Measurements from ENCODE around the gene PLEKHA5. TPM values are rescaled to one million over a fixed set of nuclear protein-coding genes. Genes with fewer than 3 reads are reported as not detected.
A peak's percentile ranks its signal among the peaks of the same experiment; 100 is the strongest.

The PLEKHA5 gene
- polyA plus RNA-seq, 1 donor (not counting 4 experiments of a cell fraction or from before 2014, with no cell fraction given), result 21.7 TPM

- no peaks in the 10 kb centered on the region for H3K27me3 ChIP-seq (ENCODE audit: control insufficient read depth, extremely low read depth, insufficient read depth, low read length)
- H3K36me3 ChIP-seq (ENCODE audit: control insufficient read depth in 2 of 2, extremely low read depth in 1 of 2, insufficient read depth in 2 of 2, low read length in 2 of 2), result no peaks in the 10 kb centered on the region
- no peak overlapping the region for H3K27ac ChIP-seq (ENCODE audit: control insufficient read depth, insufficient read depth, low read length)
- H3K4me2 ChIP-seq (ENCODE audit: control insufficient read depth, extremely low read depth, insufficient read depth, low read depth, low read length), result no peak overlapping the region
- dilution Hi-C loops (cut with MboI; ENCODE audit: extremely low pct_ligation_motif_present, low sequenced_read_pairs), result no loop called here
- H3K9me3 ChIP-seq (ENCODE audit: control insufficient read depth, low read depth, low read length), result no peaks in the 10 kb centered on the region
- H2AFZ ChIP-seq (ENCODE audit: control insufficient read depth, low read length), result no peak overlapping the region
- no peaks in the 10 kb centered on the region for H3K9me1 ChIP-seq (ENCODE audit: control insufficient read depth, extremely low read depth, insufficient read depth, low read length)
- DNase-seq (ENCODE audit: low read depth, low spot score) (peak; percentile 30), FAIRE-seq (peak; percentile 77)
- TF ChIP-seq CTCF (optimal IDR thresholded peaks at IDR 0.05 in 1 of 3, IDR thresholded peaks at IDR 0.05 in 1 of 3, conservative IDR thresholded peaks at IDR 0.05 in 1 of 3; ENCODE audit: extremely low read depth in 1 of 3, insufficient read depth in 2 of 3, low read length in 3 of 3) (no peak), EZH2 (IDR thresholded peaks at IDR 0.05; ENCODE audit: low read length) (no peak)
- H3K4me3 ChIP-seq (ENCODE audit: control insufficient read depth in 2 of 3, extremely low read depth in 1 of 3, insufficient read depth in 2 of 3, low read depth in 1 of 3, low read length in 3 of 3), result no peak overlapping the region
- peaks cover 20% of the 10 kb centered on the region for H3K4me1 ChIP-seq (ENCODE audit: control insufficient read depth, extremely low read depth, insufficient read depth, low read length)
- H3K79me2 ChIP-seq (ENCODE audit: control insufficient read depth, insufficient read depth, low read length), result no peaks in the 10 kb centered on the region
- H3K9ac ChIP-seq (ENCODE audit: control insufficient read depth, extremely low read depth, insufficient read depth, low read length), result no peak overlapping the region
- no peaks in the 10 kb centered on the region for H4K20me1 ChIP-seq (ENCODE audit: control insufficient read depth, extremely low read depth, insufficient read depth, low read length)
These were observed 4.2 kb upstream of the PLEKHA5 start for GRCh38 chr12:19125325-19125724.

GRCh38 chr12:19127270-19127669 lies 2.3 kb upstream of the PLEKHA5 start:
- no peak overlapping the region for H2AFZ ChIP-seq (ENCODE audit: control insufficient read depth, low read length)
- no peaks in the 10 kb centered on the region for H3K27me3 ChIP-seq (ENCODE audit: control insufficient read depth, extremely low read depth, insufficient read depth, low read length)
- H3K27ac ChIP-seq (ENCODE audit: control insufficient read depth, insufficient read depth, low read length), result no peak overlapping the region
- H3K4me1 ChIP-seq (ENCODE audit: control insufficient read depth, extremely low read depth, insufficient read depth, low read length), result peaks cover 11% of the 10 kb centered on the region
- FAIRE-seq (no peak), DNase-seq (ENCODE audit: low read depth, low spot score) (no peak)
- no peaks in the 10 kb centered on the region for H3K9me1 ChIP-seq (ENCODE audit: control insufficient read depth, extremely low read depth, insufficient read depth, low read length)
- H3K4me2 ChIP-seq (ENCODE audit: control insufficient read depth, extremely low read depth, insufficient read depth, low read depth, low read length), result no peak overlapping the region
- H3K4me3 ChIP-seq (ENCODE audit: control insufficient read depth in 2 of 3, extremely low read depth in 1 of 3, insufficient read depth in 2 of 3, low read depth in 1 of 3, low read length in 3 of 3), result no peak overlapping the region
- dilution Hi-C loops (cut with MboI; ENCODE audit: extremely low pct_ligation_motif_present, low sequenced_read_pairs), result no loop called here
- H3K9me3 ChIP-seq (ENCODE audit: control insufficient read depth, low read depth, low read length), result no peaks in the 10 kb centered on the region
- no peak overlapping the region for H3K9ac ChIP-seq (ENCODE audit: control insufficient read depth, extremely low read depth, insufficient read depth, low read length)
- TF ChIP-seq CTCF (optimal IDR thresholded peaks at IDR 0.05 in 1 of 3, IDR thresholded peaks at IDR 0.05 in 1 of 3, conservative IDR thresholded peaks at IDR 0.05 in 1 of 3; ENCODE audit: extremely low read depth in 1 of 3, insufficient read depth in 2 of 3, low read length in 3 of 3), result no peak
- TF ChIP-seq EZH2 (IDR thresholded peaks at IDR 0.05; ENCODE audit: low read length), result no peak
- H3K36me3 ChIP-seq (ENCODE audit: control insufficient read depth in 2 of 2, extremely low read depth in 1 of 2, insufficient read depth in 2 of 2, low read length in 2 of 2), result no peaks in the 10 kb centered on the region
- no peaks in the 10 kb centered on the region for H4K20me1 ChIP-seq (ENCODE audit: control insufficient read depth, extremely low read depth, insufficient read depth, low read length)
- peaks cover 15% of the 10 kb centered on the region for H3K79me2 ChIP-seq (ENCODE audit: control insufficient read depth, insufficient read depth, low read length)

Measured in keratinocyte (primary cell).